Limb (tissue), 2 donors: ENCODE data around the gene GPAT3.

Experiments
- DNase-seq, 2 donors: peaks; one replicate each; pipeline ENCODE4 v3.0.0-alpha.2; 2016; ENCODE audit errors: extremely low spot score in 2 of 2

Gene GPAT3

GRCh38 chr4:83644677-83645659 lies 109.1 kb downstream of the GPAT3 start:
- peak in 1 of 2 donors; percentile 75 for DNase-seq

GRCh38 chr4:83646538-83647239 lies 110.8 kb downstream of the GPAT3 start:
- no peak for DNase-seq

- DNase-seq, result no peak
These were observed 115.9 kb downstream of the GPAT3 start for GRCh38 chr4:83651846-83652245.
